Liver (tissue), 9 donors: ENCODE results near the gene HOMER3. TPM values are rescaled to one million over a fixed set of nuclear protein-coding genes. Genes with fewer than 3 reads are reported as not detected.

Experiments
- DNase-seq: peaks from one replicate; pipeline ENCODE4 v3.0.0-alpha.2; 2017; ENCODE audit warnings: low spot score
- H3K27ac ChIP-seq, 2 donors: one replicate each; pipeline ENCODE4 v1.7.0; 2013; ENCODE audit warnings: inconsistent platforms in 2 of 2, low read length in 2 of 2, control low read depth in 1 of 2, low read depth in 1 of 2, mild to moderate bottlenecking in 1 of 2
- H3K27me3 ChIP-seq, 4 donors: one replicate each; pipeline versions ENCODE4 v1.6.1 to v1.7.0; 2013; ENCODE audit warnings: low read length in 3 of 4, inconsistent platforms in 1 of 4, mild to moderate bottlenecking in 1 of 4, moderate library complexity in 1 of 4; ENCODE audit not compliant: control insufficient read depth in 4 of 4, insufficient read depth in 4 of 4
- H3K36me3 ChIP-seq, 4 donors: one replicate each; pipeline versions ENCODE4 v1.6.1 to v1.7.0; 2013; ENCODE audit warnings: low read length in 3 of 4, mild to moderate bottlenecking in 3 of 4, low read depth in 1 of 4, moderate library complexity in 1 of 4; ENCODE audit not compliant: control insufficient read depth in 4 of 4, insufficient read depth in 3 of 4
- H3K4me1 ChIP-seq, 4 donors: one replicate each; pipeline versions ENCODE4 v1.6.1 to v1.7.0; 2013; ENCODE audit warnings: low read length in 3 of 4, mild to moderate bottlenecking in 3 of 4, moderate library complexity in 1 of 4; ENCODE audit not compliant: control insufficient read depth in 4 of 4, insufficient read depth in 4 of 4
- H3K4me3 ChIP-seq, 3 donors: one replicate each; pipeline versions ENCODE4 v1.6.1 to v1.7.0; 2013; ENCODE audit warnings: low read length in 3 of 3, control low read depth in 1 of 3, low read depth in 1 of 3, mild to moderate bottlenecking in 1 of 3
- H3K9ac ChIP-seq, 2 donors: one replicate each; pipeline ENCODE4 v1.7.0; 2013; ENCODE audit warnings: low read length in 2 of 2, mild to moderate bottlenecking in 2 of 2, moderate library complexity in 2 of 2, control low read depth in 1 of 2, low read depth in 1 of 2
- H3K9me3 ChIP-seq, 4 donors: one replicate each; pipeline versions ENCODE4 v1.6.1 to v1.7.0; 2013; ENCODE audit warnings: low read length in 3 of 4; ENCODE audit not compliant: control insufficient read depth in 4 of 4
- CTCF ChIP-seq: fragments of 150-350 bp; IDR thresholded peaks from 2 replicates; pipeline ENCODE4 v1.5.1; 2017; ENCODE audit warnings: improper control_type of control experiment, low read depth, low read length; ENCODE audit not compliant: missing input control
- FOXA1 ChIP-seq: IDR thresholded peaks from 2 replicates; pipeline ENCODE4 v1.6.1; 2016; ENCODE audit warnings: antibody characterized with exemption
- FOXA2 ChIP-seq: IDR thresholded peaks from 2 replicates; pipeline ENCODE4 v1.6.1; 2016; ENCODE audit warnings: antibody characterized with exemption
- HNF4A ChIP-seq, 2 donors: conservative IDR thresholded peaks; 2 replicates each; pipeline ENCODE4 v1.6.1; 2016; ENCODE audit warnings: antibody characterized with exemption in 2 of 2, mild to moderate bottlenecking in 2 of 2
- JUND ChIP-seq, 2 donors: IDR thresholded peaks; 2 replicates each; pipeline ENCODE4 v1.6.1; 2016; ENCODE audit warnings: antibody characterized with exemption in 2 of 2
- NR2F2 ChIP-seq: IDR thresholded peaks from 2 replicates; pipeline ENCODE4 v1.6.1; 2016; ENCODE audit warnings: antibody characterized with exemption
- RAD21 ChIP-seq, 2 donors: IDR thresholded peaks; 2 replicates each; pipeline ENCODE4 v1.6.1; 2016; ENCODE audit warnings: antibody characterized with exemption in 2 of 2, mild to moderate bottlenecking in 2 of 2
- RXRA ChIP-seq, 2 donors: IDR thresholded peaks; 2 replicates each; pipeline ENCODE4 v1.6.1; 2017 to 2018; ENCODE audit warnings: antibody characterized with exemption in 2 of 2, mild to moderate bottlenecking in 1 of 2
- SP1 ChIP-seq: IDR thresholded peaks from 2 replicates; pipeline ENCODE4 v1.6.1; 2018; ENCODE audit warnings: antibody characterized with exemption, mild to moderate bottlenecking
- TAF1 ChIP-seq: conservative IDR thresholded peaks from 2 replicates; pipeline ENCODE4 v1.6.1; 2016; ENCODE audit warnings: antibody characterized with exemption, mild to moderate bottlenecking
- YY1 ChIP-seq: IDR thresholded peaks from 2 replicates; pipeline ENCODE4 v1.6.1; 2016; ENCODE audit warnings: antibody characterized with exemption, mild to moderate bottlenecking
- WGBS: extraction: QIAGEN DNeasy Blood & Tissue Kit; methylation state at CpG from one replicate; pipeline ENCODE4 v1.1.7; 2013; 5-methylcytosine and 5-hydroxymethylcytosine counted together
- polyA plus RNA-seq, 2 donors: library from polyadenylated mRNA; stranded (reverse) in 1 of 2; unstranded in 1 of 2; fragments of 200-250 nt in 1 of 2; fragments of >200 nt in 1 of 2; fragmentation: Nextera tagmentation in 1 of 2; extraction: Ambion mirVana in 1 of 2; gene quantifications; one replicate each; pipeline versions ENCODE4 v1.2.1 to v1.2.3, GENCODE V29; 2013 to 2015
- total RNA-seq, 2 donors: library from RNA; depleted of rRNA; stranded (reverse); fragments of >200 nt; gene quantifications; one replicate each; pipeline ENCODE4 v1.2.3, GENCODE V29; 2014
- TF ChIP-seq, protein P1 (sequence below): IDR thresholded peaks from 2 replicates; pipeline ENCODE4 v1.6.1; 2016; ENCODE audit warnings: antibody characterized with exemption, mild to moderate bottlenecking
- TF ChIP-seq, protein P2 (sequence below): IDR thresholded peaks from 2 replicates; pipeline ENCODE4 v1.6.1; 2016; ENCODE audit warnings: antibody characterized with exemption
- TF ChIP-seq, protein P3 (sequence below): IDR thresholded peaks from 2 replicates; pipeline ENCODE4 v1.6.1; 2016; ENCODE audit warnings: antibody characterized with exemption
- TF ChIP-seq, protein P4 (sequence below): IDR thresholded peaks from 2 replicates; pipeline ENCODE4 v1.6.1; 2016; ENCODE audit warnings: antibody characterized with exemption
- donor health status: healthy.
- donor health status: healthy.
- donor health status: healthy.
- donor health status: healthy.
- donor health status: healthy.

HOMER3 gene
- total and polyA plus RNA-seq, 4 donors, result 0.18 to 5.4 (median 3.5) TPM

DNA sequence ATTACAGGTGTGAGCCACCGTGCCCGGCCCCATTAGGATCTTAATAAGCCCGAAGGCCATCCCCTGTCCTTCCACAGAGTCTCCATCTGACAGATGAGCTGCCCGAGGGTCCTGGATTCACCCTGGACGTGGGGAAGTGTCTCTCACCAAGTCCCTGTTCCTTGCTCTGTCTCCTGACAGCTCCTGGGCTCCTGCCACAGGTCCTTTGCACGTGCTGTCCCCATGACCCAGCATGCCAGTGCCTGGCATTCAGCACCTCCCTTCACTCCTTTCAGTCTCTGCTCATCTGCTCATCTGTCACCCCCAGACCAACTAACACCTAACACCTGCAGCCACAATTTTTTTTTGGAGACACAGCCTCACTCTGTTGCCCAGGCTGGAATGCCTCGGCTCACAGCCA lies 59.5 kb downstream of the HOMER3 start:
- Histone ChIP-seq H3K27me3 (no peaks in the 10 kb centered on the region), H3K9me3 (peaks cover 0 to 3% (median 0%) of the 10 kb centered on the region in 4 donors), H3K4me1 (no peaks in the 10 kb centered on the region), H3K27ac (no peak overlapping the region), H3K36me3 (no peaks in the 10 kb centered on the region), H3K9ac (no peak overlapping the region), H3K4me3 (no peak overlapping the region)
- no peak for DNase-seq
- WGBS, result 93% methylated on average over 7 of the region's 7 CpGs
- no peak for TF ChIP-seq RXRA (IDR thresholded peaks at IDR 0.05)
- TF ChIP-seq, protein P1, sequence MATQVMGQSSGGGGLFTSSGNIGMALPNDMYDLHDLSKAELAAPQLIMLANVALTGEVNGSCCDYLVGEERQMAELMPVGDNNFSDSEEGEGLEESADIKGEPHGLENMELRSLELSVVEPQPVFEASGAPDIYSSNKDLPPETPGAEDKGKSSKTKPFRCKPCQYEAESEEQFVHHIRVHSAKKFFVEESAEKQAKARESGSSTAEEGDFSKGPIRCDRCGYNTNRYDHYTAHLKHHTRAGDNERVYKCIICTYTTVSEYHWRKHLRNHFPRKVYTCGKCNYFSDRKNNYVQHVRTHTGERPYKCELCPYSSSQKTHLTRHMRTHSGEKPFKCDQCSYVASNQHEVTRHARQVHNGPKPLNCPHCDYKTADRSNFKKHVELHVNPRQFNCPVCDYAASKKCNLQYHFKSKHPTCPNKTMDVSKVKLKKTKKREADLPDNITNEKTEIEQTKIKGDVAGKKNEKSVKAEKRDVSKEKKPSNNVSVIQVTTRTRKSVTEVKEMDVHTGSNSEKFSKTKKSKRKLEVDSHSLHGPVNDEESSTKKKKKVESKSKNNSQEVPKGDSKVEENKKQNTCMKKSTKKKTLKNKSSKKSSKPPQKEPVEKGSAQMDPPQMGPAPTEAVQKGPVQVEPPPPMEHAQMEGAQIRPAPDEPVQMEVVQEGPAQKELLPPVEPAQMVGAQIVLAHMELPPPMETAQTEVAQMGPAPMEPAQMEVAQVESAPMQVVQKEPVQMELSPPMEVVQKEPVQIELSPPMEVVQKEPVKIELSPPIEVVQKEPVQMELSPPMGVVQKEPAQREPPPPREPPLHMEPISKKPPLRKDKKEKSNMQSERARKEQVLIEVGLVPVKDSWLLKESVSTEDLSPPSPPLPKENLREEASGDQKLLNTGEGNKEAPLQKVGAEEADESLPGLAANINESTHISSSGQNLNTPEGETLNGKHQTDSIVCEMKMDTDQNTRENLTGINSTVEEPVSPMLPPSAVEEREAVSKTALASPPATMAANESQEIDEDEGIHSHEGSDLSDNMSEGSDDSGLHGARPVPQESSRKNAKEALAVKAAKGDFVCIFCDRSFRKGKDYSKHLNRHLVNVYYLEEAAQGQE, result no peak
- TF ChIP-seq FOXA1, result no peak

- Histone ChIP-seq H3K27me3 (no peaks in the 10 kb centered on the region), H3K36me3 (no peaks in the 10 kb centered on the region), H3K27ac (no peak overlapping the region), H3K9me3 (peaks cover 0 to 3% (median under 1%) of the 10 kb centered on the region in 4 donors), H3K4me3 (no peak overlapping the region), H3K9ac (no peak overlapping the region), H3K4me1 (no peaks in the 10 kb centered on the region)
- DNase-seq, result peak; percentile 48
- TF ChIP-seq, protein P2, sequence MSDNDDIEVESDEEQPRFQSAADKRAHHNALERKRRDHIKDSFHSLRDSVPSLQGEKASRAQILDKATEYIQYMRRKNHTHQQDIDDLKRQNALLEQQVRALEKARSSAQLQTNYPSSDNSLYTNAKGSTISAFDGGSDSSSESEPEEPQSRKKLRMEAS, result no peak
- TF ChIP-seq YY1 (no peak), RAD21 (IDR thresholded peaks at IDR 0.05) (no peak), JUND (IDR thresholded peaks at IDR 0.05) (no peak), SP1 (no peak), RXRA (IDR thresholded peaks at IDR 0.05) (no peak), FOXA2 (no peak), CTCF (no peak), TAF1 (no peak), NR2F2 (no peak), HNF4A (conservative IDR thresholded peaks at IDR 0.05) (no peak)
- TF ChIP-seq, protein P3, sequence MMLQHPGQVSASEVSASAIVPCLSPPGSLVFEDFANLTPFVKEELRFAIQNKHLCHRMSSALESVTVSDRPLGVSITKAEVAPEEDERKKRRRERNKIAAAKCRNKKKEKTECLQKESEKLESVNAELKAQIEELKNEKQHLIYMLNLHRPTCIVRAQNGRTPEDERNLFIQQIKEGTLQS, result no peak
- TF ChIP-seq, protein P4, sequence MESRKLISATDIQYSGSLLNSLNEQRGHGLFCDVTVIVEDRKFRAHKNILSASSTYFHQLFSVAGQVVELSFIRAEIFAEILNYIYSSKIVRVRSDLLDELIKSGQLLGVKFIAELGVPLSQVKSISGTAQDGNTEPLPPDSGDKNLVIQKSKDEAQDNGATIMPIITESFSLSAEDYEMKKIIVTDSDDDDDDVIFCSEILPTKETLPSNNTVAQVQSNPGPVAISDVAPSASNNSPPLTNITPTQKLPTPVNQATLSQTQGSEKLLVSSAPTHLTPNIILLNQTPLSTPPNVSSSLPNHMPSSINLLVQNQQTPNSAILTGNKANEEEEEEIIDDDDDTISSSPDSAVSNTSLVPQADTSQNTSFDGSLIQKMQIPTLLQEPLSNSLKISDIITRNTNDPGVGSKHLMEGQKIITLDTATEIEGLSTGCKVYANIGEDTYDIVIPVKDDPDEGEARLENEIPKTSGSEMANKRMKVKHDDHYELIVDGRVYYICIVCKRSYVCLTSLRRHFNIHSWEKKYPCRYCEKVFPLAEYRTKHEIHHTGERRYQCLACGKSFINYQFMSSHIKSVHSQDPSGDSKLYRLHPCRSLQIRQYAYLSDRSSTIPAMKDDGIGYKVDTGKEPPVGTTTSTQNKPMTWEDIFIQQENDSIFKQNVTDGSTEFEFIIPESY, result no peak
- 68% methylated on average over 13 of the region's 13 CpGs for WGBS
Measured at GRCh38 chr19:18879579-18880373, 61.2 kb downstream of the HOMER3 start.

Other genes starting within 250 kb of the HOMER3 start
- under 1 TPM in 1 of 2 donors, not detected in 1; 0.17 TPM for gene COMP, start 149.9 kb downstream of the HOMER3 start, total RNA-seq
- gene COMP, start 149.9 kb downstream of the HOMER3 start, polyA plus RNA-seq, result under 1 TPM in 1 of 2 donors, not detected in 1; 0.03 TPM
- gene UPF1, start 109.3 kb downstream of the HOMER3 start, total RNA-seq, result 10 to 100 TPM; 45.1 to 51.0 TPM
- 10 to 100 TPM in 1 of 2 donors, 1 to 10 TPM in 1; 5.7 to 25.4 TPM for gene UPF1, start 109.3 kb downstream of the HOMER3 start, polyA plus RNA-seq
- under 1 TPM in 1 of 2 donors, not detected in 1; 0.28 TPM for gene CERS1, start 45.1 kb downstream of the HOMER3 start, total RNA-seq
- not detected for gene CERS1, start 45.1 kb downstream of the HOMER3 start, polyA plus RNA-seq
- 100 to 1,000 TPM; 103 to 141 TPM for gene COPE, start 21.8 kb downstream of the HOMER3 start, total RNA-seq
- gene COPE, start 21.8 kb downstream of the HOMER3 start, polyA plus RNA-seq, result 100 to 1,000 TPM; 143 to 204 TPM
- gene DDX49, start 21.5 kb downstream of the HOMER3 start, total RNA-seq, result 10 to 100 TPM; 25.6 to 32.9 TPM
- gene DDX49, start 21.5 kb downstream of the HOMER3 start, polyA plus RNA-seq, result 10 to 100 TPM; 13.2 to 36.1 TPM
- gene SUGP2, start 92.3 kb upstream of the HOMER3 start, total RNA-seq, result 10 to 100 TPM; 18.7 to 29.0 TPM
- 10 to 100 TPM in 1 of 2 donors, 1 to 10 TPM in 1; 9.6 to 19.7 TPM for gene SUGP2, start 92.3 kb upstream of the HOMER3 start, polyA plus RNA-seq
- gene ARMC6, start 92.4 kb upstream of the HOMER3 start, total RNA-seq, result 10 to 100 TPM; 28.7 to 31.2 TPM
- 10 to 100 TPM; 23.9 to 38.3 TPM for gene ARMC6, start 92.4 kb upstream of the HOMER3 start, polyA plus RNA-seq
- gene SLC25A42, start 122.8 kb upstream of the HOMER3 start, total RNA-seq, result 10 to 100 TPM; 24.7 to 79.7 TPM
- gene SLC25A42, start 122.8 kb upstream of the HOMER3 start, polyA plus RNA-seq, result 10 to 100 TPM; 40.7 to 89.6 TPM
- gene TMEM161A, start 197.3 kb upstream of the HOMER3 start, total RNA-seq, result 10 to 100 TPM; 13.1 to 22.7 TPM
- 10 to 100 TPM; 25.3 to 27.1 TPM for gene TMEM161A, start 197.3 kb upstream of the HOMER3 start, polyA plus RNA-seq
- gene MEF2B, start 229.0 kb upstream of the HOMER3 start, total RNA-seq, result under 1 TPM in 1 of 2 donors, not detected in 1; 0.08 TPM
- gene MEF2B, start 229.0 kb upstream of the HOMER3 start, polyA plus RNA-seq, result under 1 TPM; 0.30 to 0.39 TPM